Natural killer cell (primary cell): ENCODE measurements around the gene B3GNT5. TPM values are rescaled to one million over a fixed set of nuclear protein-coding genes. Genes with fewer than 3 reads are reported as not detected.

Experiments used
- ATAC-seq, 3 donors: fragments of 150-1000 bp in 2 of 3; fragments of 200-7000 bp in 1 of 3; cut with Tn5 transposase; 1 replicate in 1 of 3; 2 replicates in 2 of 3; pipeline ENCODE4 v1.10.0; 2021; ENCODE audit warnings: mild to moderate bottlenecking in 2 of 3, moderate library complexity in 2 of 3
- DNase-seq, 2 donors: peaks; one replicate each; pipeline versions ENCODE4 v3.0.0 to v3.0.0-alpha.2; 2013 to 2021; ENCODE audit warnings: mixed read lengths in 1 of 2
- H3K27ac ChIP-seq: one replicate; pipeline ENCODE4 v1.5.1; 2013; ENCODE audit warnings: mild to moderate bottlenecking, low read length
- H3K27me3 ChIP-seq: one replicate; pipeline ENCODE4 v1.6.1; 2013; ENCODE audit warnings: low read length; ENCODE audit not compliant: control insufficient read depth, insufficient read depth
- H3K36me3 ChIP-seq: one replicate; pipeline ENCODE4 v1.6.1; 2013; ENCODE audit warnings: low read length; ENCODE audit not compliant: control insufficient read depth, insufficient read depth
- H3K4me1 ChIP-seq: one replicate; pipeline ENCODE4 v1.6.1; 2013; ENCODE audit warnings: low read length; ENCODE audit not compliant: control insufficient read depth, insufficient read depth
- H3K4me3 ChIP-seq: one replicate; pipeline ENCODE4 v1.5.1; 2013; ENCODE audit warnings: low read length
- H3K9me3 ChIP-seq: one replicate; pipeline ENCODE4 v1.6.1; 2013; ENCODE audit warnings: low read length; ENCODE audit not compliant: control insufficient read depth, insufficient read depth
- H3K27ac Mint-ChIP-seq, 2 donors: one replicate each; pipeline ENCODE4 v1.8.0; 2022; ENCODE audit warnings: mild to moderate bottlenecking in 2 of 2, mixed read lengths in 2 of 2, moderate library complexity in 1 of 2
- H3K27me3 Mint-ChIP-seq, 2 donors: one replicate each; pipeline ENCODE4 v1.8.0; 2022; ENCODE audit warnings: low read depth in 2 of 2, mixed read lengths in 2 of 2
- H3K36me3 Mint-ChIP-seq: one replicate; pipeline ENCODE4 v1.8.0; 2022; ENCODE audit warnings: mixed read lengths
- H3K4me1 Mint-ChIP-seq, 2 donors: one replicate each; pipeline ENCODE4 v1.8.0; 2022; ENCODE audit warnings: mixed read lengths in 2 of 2
- H3K4me3 Mint-ChIP-seq: one replicate; pipeline ENCODE4 v1.8.0; 2022; ENCODE audit warnings: mild to moderate bottlenecking, moderate library complexity, mixed read lengths
- H3K9me3 Mint-ChIP-seq, 2 donors: one replicate each; pipeline ENCODE4 v1.8.0; 2022; ENCODE audit warnings: mixed read lengths in 2 of 2
- CTCF ChIP-seq: fragments of 200-600 bp; IDR thresholded peaks from one replicate; pipeline ENCODE4 v1.8.0; 2022; ENCODE audit warnings: antibody characterized with exemption
- WGBS: methylation state at CpG from one replicate; pipeline ENCODE4 v1.1.7; 2013; ENCODE audit warnings: missing lambda C conversion rate; ENCODE audit not compliant: insufficient coverage; 5-methylcytosine and 5-hydroxymethylcytosine counted together
- intact Hi-C: fragments of 100-400 bp; cut with micrococcal nuclease; formaldehyde crosslinking; loops from one replicate; pipeline ENCODE4 v1.14.2; 2022
- total RNA-seq, 4 donors: library from RNA; stranded (reverse); fragments of 120-200 nt in 1 of 4; gene quantifications; one replicate each; pipeline versions ENCODE4 v1.2.3 to v1.2.4, GENCODE V29; 2013 to 2022

The B3GNT5 gene
- total RNA-seq, 3 donors from 2014 or later (not counting 1 experiment from before 2014, with no cell fraction given): 1.2 to 4.5 (median 3.4) TPM

DNA sequence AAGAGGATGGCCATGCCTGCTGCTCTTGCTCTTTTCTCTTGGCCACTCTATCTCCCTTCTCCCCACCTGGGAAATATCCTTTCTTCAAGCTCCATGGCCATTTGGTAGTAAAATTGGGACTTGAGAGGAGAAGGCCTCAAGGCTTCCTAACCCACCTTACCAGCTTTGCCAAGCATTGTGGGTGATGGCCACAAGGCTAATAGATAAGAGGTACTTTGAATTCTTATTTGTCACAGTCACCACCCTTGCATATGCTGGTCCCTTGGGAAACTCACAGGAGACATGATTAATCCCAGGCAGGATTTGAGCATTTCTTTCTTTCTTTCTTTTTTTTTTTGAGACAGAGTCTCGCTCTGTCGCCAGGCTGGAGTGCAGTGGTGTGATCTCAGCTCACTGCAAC is 37.2 kb downstream of the B3GNT5 start:
- H3K4me1 Mint-ChIP-seq: peaks cover 18 to 20% of the 10 kb centered on the region in 2 donors
- no peak for TF ChIP-seq CTCF
- no peaks in the 10 kb centered on the region for H3K27me3 Mint-ChIP-seq
- H3K27ac Mint-ChIP-seq: peak overlapping the region in 1 of 2 donors; percentile 57
- peaks cover 12% of the 10 kb centered on the region for H3K4me1 ChIP-seq
- 90% methylated on average over 2 of the region's 2 CpGs for WGBS
- no peak overlapping the region for H3K4me3 Mint-ChIP-seq
- H3K9me3 Mint-ChIP-seq: no peaks in the 10 kb centered on the region
- DNase-seq (no peak), ATAC-seq (no peak)
- intact Hi-C loops: no loop called here
- H3K36me3 ChIP-seq: no peaks in the 10 kb centered on the region
- no peak overlapping the region for H3K27ac ChIP-seq
- no peaks in the 10 kb centered on the region for H3K27me3 ChIP-seq
- no peaks in the 10 kb centered on the region for H3K36me3 Mint-ChIP-seq
- no peak overlapping the region for H3K4me3 ChIP-seq
- H3K9me3 ChIP-seq: no peaks in the 10 kb centered on the region

GRCh38 chr3:183291497-183292031 is 38.5 kb downstream of the B3GNT5 start:
- Histone ChIP-seq H3K27ac (no peak overlapping the region), H3K9me3 (no peaks in the 10 kb centered on the region), H3K4me1 (no peaks in the 10 kb centered on the region), H3K4me3 (no peak overlapping the region), H3K27me3 (no peaks in the 10 kb centered on the region), H3K36me3 (no peaks in the 10 kb centered on the region)
- H3K27me3 Mint-ChIP-seq: no peaks in the 10 kb centered on the region
- H3K4me3 Mint-ChIP-seq: no peak overlapping the region
- TF ChIP-seq CTCF: no peak
- DNase-seq: no peak
- intact Hi-C loops: no loop called here
- H3K27ac Mint-ChIP-seq: peak overlapping the region in 1 of 2 donors; percentile 57
- no peaks in the 10 kb centered on the region for H3K9me3 Mint-ChIP-seq
- 98% methylated on average over 4 of the region's 4 CpGs for WGBS
- H3K4me1 Mint-ChIP-seq: peaks cover 5 to 7% of the 10 kb centered on the region in 2 donors
- no peak for ATAC-seq
- no peaks in the 10 kb centered on the region for H3K36me3 Mint-ChIP-seq

GRCh38 chr3:183293966-183294365 is 40.9 kb downstream of the B3GNT5 start:
- WGBS: 100% methylated on average over 2 of the region's 2 CpGs
- TF ChIP-seq CTCF: no peak
- intact Hi-C loops: no loop called here
- no peaks in the 10 kb centered on the region for H3K27me3 ChIP-seq
- Mint-ChIP-seq H3K4me3 (no peak overlapping the region), H3K36me3 (no peaks in the 10 kb centered on the region), H3K27me3 (no peaks in the 10 kb centered on the region), H3K9me3 (no peaks in the 10 kb centered on the region), H3K4me1 (no peaks in the 10 kb centered on the region), H3K27ac (no peak overlapping the region)
- H3K4me1 ChIP-seq: no peaks in the 10 kb centered on the region
- no peak for DNase-seq
- no peak overlapping the region for H3K4me3 ChIP-seq
- H3K27ac ChIP-seq: no peak overlapping the region
- no peak for ATAC-seq
- H3K36me3 ChIP-seq: no peaks in the 10 kb centered on the region
- no peaks in the 10 kb centered on the region for H3K9me3 ChIP-seq

DNA sequence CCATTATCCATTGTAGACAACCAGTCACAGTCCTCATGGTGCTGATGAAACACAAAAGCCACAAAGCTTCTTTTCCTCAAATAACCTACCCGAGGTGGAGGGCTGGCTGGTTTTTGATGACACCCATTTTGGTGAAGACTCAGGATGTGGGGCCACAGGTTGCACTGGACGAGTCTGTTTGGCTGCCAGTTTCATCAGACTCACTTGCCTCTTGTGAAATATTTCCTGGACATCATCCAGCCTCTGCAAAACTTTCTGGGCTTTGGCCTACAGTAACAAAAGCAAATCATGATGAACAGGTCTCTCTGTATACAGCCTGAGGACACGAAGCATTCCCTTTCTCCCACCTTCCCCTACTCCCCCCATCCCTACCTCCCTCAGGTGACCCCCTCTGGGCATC is 42.2 kb downstream of the B3GNT5 start:
- intact Hi-C loops: no loop called here

More for the DNA sequence above, 42.2 kb downstream of the B3GNT5 start:
- Mint-ChIP-seq H3K27ac (no peak overlapping the region), H3K4me1 (no peaks in the 10 kb centered on the region), H3K36me3 (no peaks in the 10 kb centered on the region), H3K27me3 (no peaks in the 10 kb centered on the region), H3K4me3 (no peak overlapping the region), H3K9me3 (no peaks in the 10 kb centered on the region)
- Histone ChIP-seq H3K4me1 (no peaks in the 10 kb centered on the region), H3K27me3 (no peaks in the 10 kb centered on the region), H3K27ac (no peak overlapping the region), H3K9me3 (no peaks in the 10 kb centered on the region), H3K4me3 (no peak overlapping the region), H3K36me3 (no peaks in the 10 kb centered on the region)
- ATAC-seq (no peak), DNase-seq (no peak)
- TF ChIP-seq CTCF: no peak
- 54% methylated on average over 3 of the region's 3 CpGs for WGBS
